Endodermal cell (in vitro differentiated cells): Measurements from ENCODE around the gene ZNF365. TPM values are rescaled to one million over a fixed set of nuclear protein-coding genes. Genes with fewer than 3 reads are reported as not detected.

ENCODE experiments used
- DNase-seq: peaks from one replicate; pipeline ENCODE4 v3.0.0-alpha.2; 2017
- H3K27ac ChIP-seq: 2 replicates; pipeline ENCODE4 v1.5.1; 2013; ENCODE audit warnings: mild to moderate bottlenecking, low read depth, low read length, moderate library complexity
- H3K27me3 ChIP-seq: 2 replicates; pipeline ENCODE4 v1.6.1; 2013; ENCODE audit warnings: mild to moderate bottlenecking, low read length, moderate library complexity; ENCODE audit not compliant: insufficient read depth, control insufficient read depth, poor library complexity, severe bottlenecking
- H3K36me3 ChIP-seq: 2 replicates; pipeline ENCODE4 v1.7.0; 2013; ENCODE audit warnings: mild to moderate bottlenecking, low read length, moderate library complexity; ENCODE audit not compliant: control insufficient read depth, insufficient read depth
- H3K4me1 ChIP-seq: one replicate; pipeline ENCODE4 v1.7.0; 2013; ENCODE audit warnings: low read length; ENCODE audit not compliant: control insufficient read depth, insufficient read depth
- H3K4me3 ChIP-seq: 2 replicates; pipeline ENCODE4 v1.5.1; 2013; ENCODE audit warnings: mild to moderate bottlenecking, low read length, moderate library complexity
- H3K9ac ChIP-seq: 2 replicates; pipeline ENCODE4 v1.6.1; 2013; ENCODE audit warnings: mild to moderate bottlenecking, low read length, moderate library complexity; ENCODE audit not compliant: poor library complexity, severe bottlenecking; ENCODE audit errors: extremely low read depth
- H3K9me3 ChIP-seq: 2 replicates; pipeline ENCODE4 v1.6.1; 2013; ENCODE audit warnings: mild to moderate bottlenecking, low read length, moderate library complexity; ENCODE audit not compliant: control insufficient read depth
- H3K27ac Mint-ChIP-seq: 2 replicates; pipeline ENCODE4 v1.8.0; 2020; ENCODE audit warnings: mixed read lengths
- H3K27me3 Mint-ChIP-seq: 2 replicates; pipeline ENCODE4 v1.8.0; 2021; ENCODE audit warnings: mild to moderate bottlenecking, mixed read lengths; ENCODE audit not compliant: insufficient read depth
- H3K36me3 Mint-ChIP-seq: 2 replicates; pipeline ENCODE4 v1.8.0; 2020; ENCODE audit warnings: low read depth, mixed read lengths
- H3K4me1 Mint-ChIP-seq: 2 replicates; pipeline ENCODE4 v1.8.0; 2020; ENCODE audit warnings: mixed read lengths
- H3K4me3 Mint-ChIP-seq: 2 replicates; pipeline ENCODE4 v1.8.0; 2020; ENCODE audit warnings: mild to moderate bottlenecking, moderate library complexity, mixed read lengths
- H3K9me3 Mint-ChIP-seq: 2 replicates; pipeline ENCODE4 v1.8.0; 2020; ENCODE audit warnings: mild to moderate bottlenecking, mixed read lengths
- WGBS, 2 experiments: methylation state at CpG; one replicate each; pipeline versions ENCODE4 v1.1.5 to v1.1.7; 2013; ENCODE audit warnings: missing lambda C conversion rate in 2 of 2, mixed read lengths in 1 of 2; ENCODE audit not compliant: insufficient coverage in 1 of 2, insufficient read length in 1 of 2; 5-methylcytosine and 5-hydroxymethylcytosine counted together
- total RNA-seq, 2 donors: library from RNA; stranded (reverse); fragmentation: NEBNext Ultra II Directional in 1 of 2; extraction: Animal tissue kit (Norgen Biotek cat#: 25700) in 1 of 2; gene quantifications; 2 replicates in 1 of 2; 3 replicates in 1 of 2; pipeline ENCODE4 v1.2.1, GENCODE V29; 2021
- TF ChIP-seq, protein P1 (sequence below): fragments of 200-600 bp; sonication (generic); conservative IDR thresholded peaks from 2 replicates; pipeline ENCODE4 v1.5.0; 2021; ENCODE audit warnings: antibody characterized with exemption, mild to moderate bottlenecking

Gene ZNF365
- total RNA-seq, 2 donors from 2014 or later, result 0.31 TPM; not detected in 1

GRCh38 chr10:62442894-62443669, 68.9 kb downstream of the ZNF365 start:
- Histone ChIP-seq H3K9me3 (no peaks in the 10 kb centered on the region), H3K36me3 (no peaks in the 10 kb centered on the region), H3K9ac (no peak overlapping the region), H3K4me3 (no peak overlapping the region), H3K4me1 (no peaks in the 10 kb centered on the region), H3K27me3 (no peaks in the 10 kb centered on the region), H3K27ac (no peak overlapping the region)
- H3K4me3 Mint-ChIP-seq, result no peak overlapping the region
- peaks cover 5% of the 10 kb centered on the region for H3K4me1 Mint-ChIP-seq
- H3K27ac Mint-ChIP-seq, result no peak overlapping the region
- 73 to 86% methylated on average over 7 to 8 of the region's 8 CpGs for WGBS, 2 experiments
- no peaks in the 10 kb centered on the region for H3K36me3 Mint-ChIP-seq
- no peak for DNase-seq
- no peaks in the 10 kb centered on the region for H3K27me3 Mint-ChIP-seq
- no peaks in the 10 kb centered on the region for H3K9me3 Mint-ChIP-seq
- TF ChIP-seq, protein P1, sequence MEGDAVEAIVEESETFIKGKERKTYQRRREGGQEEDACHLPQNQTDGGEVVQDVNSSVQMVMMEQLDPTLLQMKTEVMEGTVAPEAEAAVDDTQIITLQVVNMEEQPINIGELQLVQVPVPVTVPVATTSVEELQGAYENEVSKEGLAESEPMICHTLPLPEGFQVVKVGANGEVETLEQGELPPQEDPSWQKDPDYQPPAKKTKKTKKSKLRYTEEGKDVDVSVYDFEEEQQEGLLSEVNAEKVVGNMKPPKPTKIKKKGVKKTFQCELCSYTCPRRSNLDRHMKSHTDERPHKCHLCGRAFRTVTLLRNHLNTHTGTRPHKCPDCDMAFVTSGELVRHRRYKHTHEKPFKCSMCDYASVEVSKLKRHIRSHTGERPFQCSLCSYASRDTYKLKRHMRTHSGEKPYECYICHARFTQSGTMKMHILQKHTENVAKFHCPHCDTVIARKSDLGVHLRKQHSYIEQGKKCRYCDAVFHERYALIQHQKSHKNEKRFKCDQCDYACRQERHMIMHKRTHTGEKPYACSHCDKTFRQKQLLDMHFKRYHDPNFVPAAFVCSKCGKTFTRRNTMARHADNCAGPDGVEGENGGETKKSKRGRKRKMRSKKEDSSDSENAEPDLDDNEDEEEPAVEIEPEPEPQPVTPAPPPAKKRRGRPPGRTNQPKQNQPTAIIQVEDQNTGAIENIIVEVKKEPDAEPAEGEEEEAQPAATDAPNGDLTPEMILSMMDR, result no peak

DNA sequence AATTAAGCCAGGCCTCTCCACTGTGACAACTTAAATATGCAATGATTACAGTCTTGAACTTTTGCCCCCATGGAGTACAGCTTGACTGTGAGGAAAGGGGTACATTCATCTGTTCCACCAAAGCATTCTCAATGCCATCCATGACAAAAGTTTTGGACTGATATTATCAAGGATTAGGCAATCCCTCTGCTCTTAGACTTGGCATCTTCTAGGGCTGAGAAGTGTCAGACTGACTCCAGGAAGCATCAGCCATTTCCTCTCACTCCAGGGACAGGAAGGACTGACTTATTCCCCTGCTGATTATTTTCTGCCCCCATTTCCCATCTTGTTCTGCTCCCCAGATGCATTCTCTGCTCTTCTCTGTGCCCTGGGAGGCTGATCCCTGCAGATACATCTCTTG, 69.7 kb downstream of the ZNF365 start:
- TF ChIP-seq, protein P1, result no peak
- Histone ChIP-seq H3K27ac (no peak overlapping the region), H3K9ac (no peak overlapping the region), H3K36me3 (no peaks in the 10 kb centered on the region), H3K4me1 (no peaks in the 10 kb centered on the region), H3K4me3 (no peak overlapping the region), H3K27me3 (no peaks in the 10 kb centered on the region), H3K9me3 (no peaks in the 10 kb centered on the region)
- Mint-ChIP-seq H3K27ac (no peak overlapping the region), H3K4me1 (peaks cover 5% of the 10 kb centered on the region), H3K36me3 (no peaks in the 10 kb centered on the region), H3K27me3 (no peaks in the 10 kb centered on the region), H3K4me3 (no peak overlapping the region), H3K9me3 (no peaks in the 10 kb centered on the region)
- DNase-seq, result no peak

- H3K27me3 Mint-ChIP-seq, result no peaks in the 10 kb centered on the region
- no peak overlapping the region for H3K27ac Mint-ChIP-seq
- H3K4me1 Mint-ChIP-seq, result peaks cover 5% of the 10 kb centered on the region
- Histone ChIP-seq H3K27me3 (no peaks in the 10 kb centered on the region), H3K9me3 (no peaks in the 10 kb centered on the region), H3K9ac (no peak overlapping the region), H3K4me1 (no peaks in the 10 kb centered on the region), H3K27ac (no peak overlapping the region), H3K4me3 (no peak overlapping the region), H3K36me3 (no peaks in the 10 kb centered on the region)
- H3K4me3 Mint-ChIP-seq, result no peak overlapping the region
- H3K36me3 Mint-ChIP-seq, result no peaks in the 10 kb centered on the region
- TF ChIP-seq, protein P1, result no peak
- no peaks in the 10 kb centered on the region for H3K9me3 Mint-ChIP-seq
- DNase-seq, result no peak
- WGBS, 2 experiments, result 76 to 82% methylated on average over 2 to 5 of the region's 5 CpGs
Measured at GRCh38 chr10:62446627-62447026, 72.5 kb downstream of the ZNF365 start.
